Psoas muscle (tissue), 8 donors: ENCODE data around the gene ZMYND12. TPM values are rescaled to one million over a fixed set of nuclear protein-coding genes. Genes with fewer than 3 reads are reported as not detected.

ENCODE experiments used
- ATAC-seq, 4 donors: fragments of 200-7000 bp; cut with Tn5 transposase; one replicate each; pipeline ENCODE4 v1.9.1; 2020; ENCODE audit warnings: moderate library complexity in 3 of 4, mild to moderate bottlenecking in 2 of 4
- DNase-seq, 2 donors: peaks; one replicate each; pipeline ENCODE4 v3.0.0-alpha.2; 2020
- H3K27ac ChIP-seq: fragments of 200-600 bp; one replicate; pipeline ENCODE4 v1.8.0; 2022
- H3K27me3 ChIP-seq, 3 donors: fragments of 200-600 bp in 1 of 3; one replicate each; pipeline versions ENCODE4 v1.6.1 to v1.8.0; 2013 to 2022; ENCODE audit warnings: low read length in 2 of 3, mild to moderate bottlenecking in 2 of 3, moderate library complexity in 1 of 3; ENCODE audit not compliant: insufficient read depth in 3 of 3
- H3K36me3 ChIP-seq, 2 donors: fragments of 200-600 bp in 1 of 2; one replicate each; pipeline versions ENCODE4 v1.6.1 to v1.8.0; 2013 to 2022; ENCODE audit warnings: low read depth in 1 of 2, mild to moderate bottlenecking in 1 of 2, moderate library complexity in 1 of 2; ENCODE audit not compliant: insufficient read depth in 1 of 2
- H3K4me1 ChIP-seq: fragments of 200-600 bp; one replicate; pipeline ENCODE4 v1.8.0; 2022
- H3K4me3 ChIP-seq: fragments of 200-600 bp; one replicate; pipeline ENCODE4 v1.8.0; 2022; ENCODE audit warnings: mild to moderate bottlenecking
- H3K9me3 ChIP-seq: fragments of 200-600 bp; one replicate; pipeline ENCODE4 v1.8.0; 2022
- WGBS, 3 donors: extraction: QIAGEN DNeasy Blood & Tissue Kit; methylation state at CpG; one replicate each; pipeline versions ENCODE4 v1.1.6 to v1.1.7; 2013; 5-methylcytosine and 5-hydroxymethylcytosine counted together
- intact Hi-C, 2 donors: fragments of 100-400 bp; cut with DNase I; formaldehyde crosslinking; loops; one replicate each; pipeline versions ENCODE4 v1.11.0 to v1.14.2; 2022
- polyA plus RNA-seq, 3 donors: library from polyadenylated mRNA; stranded (reverse); fragments of 200-250 nt; gene quantifications; one replicate each; pipeline ENCODE4 v1.2.3, GENCODE V29; 2013
- total RNA-seq, 4 donors: library from RNA; stranded (reverse); fragmentation: NEBNext Ultra II Directional in 2 of 4; extraction: Animal tissue kit (Norgen Biotek cat#: 25700) in 2 of 4; gene quantifications; one replicate each; pipeline versions ENCODE4 v1.2.1 to v1.2.4, GENCODE V29; 2021 to 2023
- TF ChIP-seq, protein P1 (sequence below): fragments of 200-600 bp; IDR thresholded peaks from one replicate; pipeline ENCODE4 v1.8.0; 2022; ENCODE audit warnings: antibody characterized with exemption
- donor health status: healthy with polysubstance abuse.
- donor health status: DM: no; HTN: no; CAD: no; lungs with moderate emphysema.
- donor health status: Bipolar disorder and iron deficiency.
- donor health status: healthy.
- donor health status: DM: yes; HTN: yes; CAD: no.
- donor health status: DM: no; HTN: no; CAD: no.
- donor health status: DM: no; HTN: no; CAD: no.
- donor health status: DM: yes; HTN: yes; CAD: no.

ZMYND12 gene
- total and polyA plus RNA-seq, 7 donors: 0.39 to 2.7 (median 1.0) TPM

DNA sequence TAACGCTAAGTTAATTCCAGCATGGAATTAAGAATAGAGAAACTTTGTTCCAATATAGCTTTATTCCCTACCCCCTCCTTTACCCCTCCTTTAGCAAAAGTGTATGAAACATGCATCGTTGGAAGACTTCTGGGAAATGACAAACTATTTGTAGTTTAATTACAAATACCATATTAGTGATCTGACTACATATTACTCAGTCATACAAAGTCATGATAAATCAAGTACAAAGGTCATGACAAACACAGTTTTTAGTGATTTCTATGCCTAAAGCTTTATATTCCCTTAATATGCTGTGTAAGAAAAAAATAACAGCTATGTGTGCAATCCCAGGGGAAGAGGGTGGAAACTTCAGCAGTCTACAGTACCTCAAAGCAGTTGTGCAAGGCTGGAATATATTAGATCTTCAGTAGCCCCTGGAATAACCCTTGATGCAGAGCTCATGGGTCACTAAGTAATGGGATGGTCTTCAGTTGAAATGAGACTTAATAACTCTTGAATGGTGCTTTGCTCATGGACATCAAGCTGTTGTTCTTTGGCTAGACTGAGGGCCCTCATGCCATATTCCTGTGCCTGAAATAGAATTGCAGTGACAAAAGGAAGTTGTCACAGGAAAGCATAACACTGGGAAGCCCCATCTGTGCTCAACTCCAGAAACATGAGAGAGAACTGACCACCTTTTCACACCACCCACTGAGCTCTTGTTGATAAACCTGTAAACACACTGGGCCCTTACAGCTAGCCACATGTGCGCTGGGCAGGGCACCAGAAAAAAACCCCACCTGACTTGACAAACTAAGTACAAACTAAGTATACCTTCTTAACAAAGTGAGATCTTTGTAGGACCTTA, 25.3 kb downstream of the ZMYND12 start:
- H3K27ac ChIP-seq: no peak overlapping the region
- ATAC-seq (no peak), DNase-seq (no peak)
- no peaks in the 10 kb centered on the region for H3K4me1 ChIP-seq
- no peak overlapping the region for H3K4me3 ChIP-seq
- TF ChIP-seq, protein P1, sequence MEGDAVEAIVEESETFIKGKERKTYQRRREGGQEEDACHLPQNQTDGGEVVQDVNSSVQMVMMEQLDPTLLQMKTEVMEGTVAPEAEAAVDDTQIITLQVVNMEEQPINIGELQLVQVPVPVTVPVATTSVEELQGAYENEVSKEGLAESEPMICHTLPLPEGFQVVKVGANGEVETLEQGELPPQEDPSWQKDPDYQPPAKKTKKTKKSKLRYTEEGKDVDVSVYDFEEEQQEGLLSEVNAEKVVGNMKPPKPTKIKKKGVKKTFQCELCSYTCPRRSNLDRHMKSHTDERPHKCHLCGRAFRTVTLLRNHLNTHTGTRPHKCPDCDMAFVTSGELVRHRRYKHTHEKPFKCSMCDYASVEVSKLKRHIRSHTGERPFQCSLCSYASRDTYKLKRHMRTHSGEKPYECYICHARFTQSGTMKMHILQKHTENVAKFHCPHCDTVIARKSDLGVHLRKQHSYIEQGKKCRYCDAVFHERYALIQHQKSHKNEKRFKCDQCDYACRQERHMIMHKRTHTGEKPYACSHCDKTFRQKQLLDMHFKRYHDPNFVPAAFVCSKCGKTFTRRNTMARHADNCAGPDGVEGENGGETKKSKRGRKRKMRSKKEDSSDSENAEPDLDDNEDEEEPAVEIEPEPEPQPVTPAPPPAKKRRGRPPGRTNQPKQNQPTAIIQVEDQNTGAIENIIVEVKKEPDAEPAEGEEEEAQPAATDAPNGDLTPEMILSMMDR: no peak
- no peaks in the 10 kb centered on the region for H3K36me3 ChIP-seq
- H3K27me3 ChIP-seq: no peaks in the 10 kb centered on the region
- WGBS, 3 donors: 81 to 89% (median 82%) methylated on average over 3 of the region's 3 CpGs
- H3K9me3 ChIP-seq: no peaks in the 10 kb centered on the region
- intact Hi-C loops: no loop called here

- Histone ChIP-seq H3K4me1 (no peaks in the 10 kb centered on the region), H3K9me3 (no peaks in the 10 kb centered on the region), H3K27ac (no peak overlapping the region), H3K4me3 (no peak overlapping the region), H3K27me3 (no peaks in the 10 kb centered on the region), H3K36me3 (no peaks in the 10 kb centered on the region)
- no peak for ATAC-seq
- no peak for DNase-seq
- TF ChIP-seq, protein P1: no peak
- intact Hi-C loops: no loop called here
- 58 to 69% (median 60%) methylated on average over 1 of the region's 1 CpG for WGBS, 3 donors
These were observed 26.2 kb downstream of the ZMYND12 start for GRCh38 chr1:42429603-42430002.

- Histone ChIP-seq H3K27me3 (no peaks in the 10 kb centered on the region), H3K9me3 (no peaks in the 10 kb centered on the region), H3K4me1 (no peaks in the 10 kb centered on the region), H3K36me3 (no peaks in the 10 kb centered on the region), H3K4me3 (no peak overlapping the region), H3K27ac (no peak overlapping the region)
- WGBS, 3 donors: 77 to 80% (median 77%) methylated on average over 4 of the region's 4 CpGs
- intact Hi-C loops: no loop called here
- TF ChIP-seq, protein P1: no peak
- DNase-seq (no peak), ATAC-seq (no peak)
These were observed 28.6 kb downstream of the ZMYND12 start for GRCh38 chr1:42427240-42427639.

- Histone ChIP-seq H3K9me3 (no peaks in the 10 kb centered on the region), H3K27me3 (no peaks in the 10 kb centered on the region), H3K27ac (no peak overlapping the region), H3K36me3 (no peaks in the 10 kb centered on the region), H3K4me1 (peaks cover 12% of the 10 kb centered on the region), H3K4me3 (no peak overlapping the region)
- intact Hi-C loops: no loop called here
- ATAC-seq (no peak), DNase-seq (no peak)
- 74 to 78% (median 75%) methylated on average over 4 of the region's 4 CpGs for WGBS, 3 donors
- TF ChIP-seq, protein P1: no peak
These were observed 31.6 kb downstream of the ZMYND12 start for GRCh38 chr1:42424201-42424600.
